GM12872 (cell line): ENCODE measurements around the gene OR5AU1.
A peak's percentile ranks its signal among the peaks of the same experiment; 100 is the strongest.

Experiments
- TF ChIP-seq, protein P1 (sequence below): IDR thresholded peaks from 3 replicates; pipeline ENCODE4 v1.5.1; 2011; ENCODE audit warnings: low read depth, mild to moderate bottlenecking, low read length, moderate library complexity; ENCODE audit not compliant: insufficient read depth

Gene OR5AU1

DNA sequence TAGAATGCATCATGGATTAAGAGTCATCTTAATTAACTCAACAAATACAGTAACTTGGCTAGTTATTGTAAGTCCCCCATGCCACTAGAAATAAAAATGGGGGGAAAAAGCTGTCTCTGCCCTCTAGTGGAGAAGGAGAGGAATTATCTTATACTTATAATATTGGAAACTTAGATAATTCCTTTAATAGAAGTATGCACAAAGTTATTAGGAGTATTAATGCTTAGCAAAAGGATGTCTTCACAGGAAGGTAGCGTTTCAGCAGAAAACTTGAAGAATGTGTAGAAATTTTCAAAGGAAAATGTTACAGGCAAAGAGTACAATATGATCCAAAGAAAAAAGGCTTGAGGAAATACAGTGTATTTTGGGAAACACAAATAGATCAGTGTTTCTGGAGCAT, 19.8 kb downstream of the OR5AU1 start:
- TF ChIP-seq, protein P1, sequence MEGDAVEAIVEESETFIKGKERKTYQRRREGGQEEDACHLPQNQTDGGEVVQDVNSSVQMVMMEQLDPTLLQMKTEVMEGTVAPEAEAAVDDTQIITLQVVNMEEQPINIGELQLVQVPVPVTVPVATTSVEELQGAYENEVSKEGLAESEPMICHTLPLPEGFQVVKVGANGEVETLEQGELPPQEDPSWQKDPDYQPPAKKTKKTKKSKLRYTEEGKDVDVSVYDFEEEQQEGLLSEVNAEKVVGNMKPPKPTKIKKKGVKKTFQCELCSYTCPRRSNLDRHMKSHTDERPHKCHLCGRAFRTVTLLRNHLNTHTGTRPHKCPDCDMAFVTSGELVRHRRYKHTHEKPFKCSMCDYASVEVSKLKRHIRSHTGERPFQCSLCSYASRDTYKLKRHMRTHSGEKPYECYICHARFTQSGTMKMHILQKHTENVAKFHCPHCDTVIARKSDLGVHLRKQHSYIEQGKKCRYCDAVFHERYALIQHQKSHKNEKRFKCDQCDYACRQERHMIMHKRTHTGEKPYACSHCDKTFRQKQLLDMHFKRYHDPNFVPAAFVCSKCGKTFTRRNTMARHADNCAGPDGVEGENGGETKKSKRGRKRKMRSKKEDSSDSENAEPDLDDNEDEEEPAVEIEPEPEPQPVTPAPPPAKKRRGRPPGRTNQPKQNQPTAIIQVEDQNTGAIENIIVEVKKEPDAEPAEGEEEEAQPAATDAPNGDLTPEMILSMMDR: peak; percentile 51; the same call in 2 of the 3 replicates

GRCh38 chr14:21133901-21134300, 22.0 kb downstream of the OR5AU1 start:
- TF ChIP-seq, protein P1: no peak

DNA sequence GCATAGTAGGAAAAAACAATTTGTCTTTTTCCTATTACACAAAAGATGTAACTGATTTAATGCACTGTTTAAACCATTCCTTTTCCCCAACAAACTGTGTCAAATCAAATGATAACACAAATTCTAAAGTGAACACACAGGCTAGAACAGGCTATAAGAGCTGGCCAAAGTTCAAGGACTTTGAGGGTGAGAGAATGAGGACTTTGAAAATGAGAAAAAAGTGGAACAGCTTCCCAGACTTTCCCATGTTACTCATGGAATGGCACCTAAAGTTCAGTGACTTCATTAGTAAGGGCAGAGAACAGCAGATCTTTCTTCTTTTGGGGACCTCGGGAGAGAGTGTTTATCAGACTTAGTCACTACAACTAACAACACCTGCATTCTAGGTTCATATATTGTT, 32.4 kb downstream of the OR5AU1 start:
- TF ChIP-seq, protein P1: no peak

GRCh38 chr14:21121122-21121521, 34.7 kb downstream of the OR5AU1 start:
- TF ChIP-seq, protein P1: no peak

DNA sequence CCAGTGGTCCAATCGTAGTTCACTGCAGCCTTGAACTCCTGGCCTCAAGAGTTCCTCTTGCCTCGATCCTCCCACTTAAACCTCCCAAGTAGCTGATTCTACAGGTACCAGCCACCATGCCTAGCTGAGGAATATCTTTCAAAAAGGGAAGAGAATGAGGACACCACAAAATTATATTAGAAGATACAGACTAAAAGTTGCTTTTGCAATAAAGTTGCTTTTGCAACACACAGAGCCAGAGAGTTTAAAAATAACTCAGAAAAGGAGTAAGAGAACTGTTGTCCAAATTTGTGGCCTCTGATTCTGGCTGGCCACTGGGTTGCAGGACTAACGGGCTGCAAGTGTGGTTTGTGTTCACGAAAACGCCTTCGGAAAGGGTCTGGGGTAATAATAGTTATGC, 35.2 kb downstream of the OR5AU1 start:
- TF ChIP-seq, protein P1: no peak

- TF ChIP-seq, protein P1: no peak
These were observed 36.9 kb downstream of the OR5AU1 start for GRCh38 chr14:21118933-21119332.

- TF ChIP-seq, protein P1: no peak
These were observed 42.5 kb downstream of the OR5AU1 start for GRCh38 chr14:21113369-21113768.

GRCh38 chr14:21112255-21112654, 43.6 kb downstream of the OR5AU1 start:
- TF ChIP-seq, protein P1: no peak
